Smooth muscle cell (in vitro differentiated cells): Measurements from ENCODE around the gene OR2T12. TPM values are rescaled to one million over a fixed set of nuclear protein-coding genes. Genes with fewer than 3 reads are reported as not detected.
"Not testable (repeated sequence)": the region's sequence is repeated elsewhere in the genome, so short reads cannot be mapped to it uniquely, and the experiment has no call there.

Experiments
- DNase-seq: peaks from one replicate; lab custom pipeline; 2025; ENCODE audit not compliant: unreplicated experiment; lab: John Stamatoyannopoulos, UW
- H2AFZ ChIP-seq: fragments of 200-600 bp; sonication (generic); 2 replicates; pipeline ENCODE4 v1.6.0; 2016; ENCODE audit warnings: antibody characterized with exemption, low read depth, mild to moderate bottlenecking
- H3F3A ChIP-seq: fragments of 200-600 bp; sonication (generic); 2 replicates; pipeline ENCODE4 v1.6.0; 2017; ENCODE audit warnings: antibody characterized with exemption, low read depth
- H3K27ac ChIP-seq: fragments of 200-600 bp; sonication (generic); 2 replicates; pipeline ENCODE4 v1.5.1; 2016; ENCODE audit warnings: low read depth, mild to moderate bottlenecking
- H3K27me3 ChIP-seq: fragments of 200-600 bp; sonication (generic); 2 replicates; pipeline ENCODE4 v1.6.1; 2016; ENCODE audit warnings: low read depth, mild to moderate bottlenecking
- H3K36me3 ChIP-seq: fragments of 200-600 bp; sonication (generic); 2 replicates; pipeline ENCODE4 v1.5.1; 2016; ENCODE audit warnings: low read depth
- H3K4me1 ChIP-seq: fragments of 200-600 bp; sonication (generic); 2 replicates; pipeline ENCODE4 v1.5.1; 2016; ENCODE audit warnings: low read depth
- H3K4me2 ChIP-seq: fragments of 200-600 bp; sonication (generic); 2 replicates; pipeline ENCODE4 v1.6.0; 2016; ENCODE audit warnings: mild to moderate bottlenecking
- H3K4me3 ChIP-seq: fragments of 200-600 bp; sonication (generic); 2 replicates; pipeline ENCODE4 v1.5.1; 2016; ENCODE audit warnings: mild to moderate bottlenecking
- H3K79me2 ChIP-seq: fragments of 200-600 bp; sonication (generic); 2 replicates; pipeline ENCODE4 v1.6.0; 2016; ENCODE audit warnings: low read depth, mild to moderate bottlenecking
- H3K9ac ChIP-seq: fragments of 200-600 bp; sonication (generic); 2 replicates; pipeline ENCODE4 v1.6.0; 2016; ENCODE audit warnings: low read depth
- H3K9me3 ChIP-seq: fragments of 200-600 bp; sonication (generic); replicated peaks from 2 replicates; pipeline ENCODE4 v1.5.1; 2016; ENCODE audit warnings: low read depth
- H4K20me1 ChIP-seq: fragments of 200-600 bp; sonication (generic); 2 replicates; pipeline ENCODE4 v1.6.0; 2016; ENCODE audit warnings: low read depth
- WGBS: methylation state at CpG from one replicate; pipeline ENCODE4 v1.1.7; 2016; ENCODE audit warnings: low lambda C conversion rate; 5-methylcytosine and 5-hydroxymethylcytosine counted together
- polyA plus RNA-seq: library from polyadenylated mRNA; unstranded; fragments of >200 nt; fragmentation: Nextera tagmentation; extraction: Ambion mirVana; gene quantifications from 2 replicates; pipeline ENCODE4 v1.2.1, GENCODE V29; 2016
- total RNA-seq: library from RNA; depleted of rRNA; stranded (reverse); fragments of >200 nt; gene quantifications from 2 replicates; pipeline ENCODE4 v1.2.3, GENCODE V29; 2014
- TF ChIP-seq, protein P1 (sequence below): fragments of 200-600 bp; sonication (generic); IDR thresholded peaks from 2 replicates; pipeline ENCODE4 v1.5.1; 2017; ENCODE audit warnings: borderline replicate concordance, mild to moderate bottlenecking, antibody characterized with exemption; ENCODE audit not compliant: insufficient read depth, poor library complexity, severe bottlenecking

OR2T12 gene
- total and polyA plus RNA-seq, 2 experiments from 2014 or later = not detected

- no peak within 1 kb of the TSS for H3K9ac ChIP-seq
- WGBS = 27% methylated on average over 1 of the region's 1 CpG
- no peak within 1 kb of the TSS for H3K4me2 ChIP-seq
- no peaks in the 10 kb centered on the region for H3K27me3 ChIP-seq
- H3K36me3 ChIP-seq = no peaks in the 10 kb centered on the region
- H3K9me3 ChIP-seq = peaks cover 7% of the 10 kb centered on the region
- H3K79me2 ChIP-seq = no peaks in the 10 kb centered on the region
- no peak for DNase-seq
- H2AFZ ChIP-seq = no peak within 1 kb of the TSS
- TF ChIP-seq, protein P1, sequence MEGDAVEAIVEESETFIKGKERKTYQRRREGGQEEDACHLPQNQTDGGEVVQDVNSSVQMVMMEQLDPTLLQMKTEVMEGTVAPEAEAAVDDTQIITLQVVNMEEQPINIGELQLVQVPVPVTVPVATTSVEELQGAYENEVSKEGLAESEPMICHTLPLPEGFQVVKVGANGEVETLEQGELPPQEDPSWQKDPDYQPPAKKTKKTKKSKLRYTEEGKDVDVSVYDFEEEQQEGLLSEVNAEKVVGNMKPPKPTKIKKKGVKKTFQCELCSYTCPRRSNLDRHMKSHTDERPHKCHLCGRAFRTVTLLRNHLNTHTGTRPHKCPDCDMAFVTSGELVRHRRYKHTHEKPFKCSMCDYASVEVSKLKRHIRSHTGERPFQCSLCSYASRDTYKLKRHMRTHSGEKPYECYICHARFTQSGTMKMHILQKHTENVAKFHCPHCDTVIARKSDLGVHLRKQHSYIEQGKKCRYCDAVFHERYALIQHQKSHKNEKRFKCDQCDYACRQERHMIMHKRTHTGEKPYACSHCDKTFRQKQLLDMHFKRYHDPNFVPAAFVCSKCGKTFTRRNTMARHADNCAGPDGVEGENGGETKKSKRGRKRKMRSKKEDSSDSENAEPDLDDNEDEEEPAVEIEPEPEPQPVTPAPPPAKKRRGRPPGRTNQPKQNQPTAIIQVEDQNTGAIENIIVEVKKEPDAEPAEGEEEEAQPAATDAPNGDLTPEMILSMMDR = no peak
- H3K4me1 ChIP-seq = no peaks in the 10 kb centered on the region
- no peak within 1 kb of the TSS for H3K4me3 ChIP-seq
- H3K27ac ChIP-seq = no peak within 1 kb of the TSS
- no peaks in the 10 kb centered on the region for H3F3A ChIP-seq
- no peaks in the 10 kb centered on the region for H4K20me1 ChIP-seq
These were observed 25.3 kb downstream of the OR2T12 start, which contains the start of gene OR2T33 for GRCh38 chr1:248277876-248278275. Gene OR2T33 (minus strand): TSS chr1:248277976. CDS start chr1:248273814, 4,162 bp downstream.

DNA sequence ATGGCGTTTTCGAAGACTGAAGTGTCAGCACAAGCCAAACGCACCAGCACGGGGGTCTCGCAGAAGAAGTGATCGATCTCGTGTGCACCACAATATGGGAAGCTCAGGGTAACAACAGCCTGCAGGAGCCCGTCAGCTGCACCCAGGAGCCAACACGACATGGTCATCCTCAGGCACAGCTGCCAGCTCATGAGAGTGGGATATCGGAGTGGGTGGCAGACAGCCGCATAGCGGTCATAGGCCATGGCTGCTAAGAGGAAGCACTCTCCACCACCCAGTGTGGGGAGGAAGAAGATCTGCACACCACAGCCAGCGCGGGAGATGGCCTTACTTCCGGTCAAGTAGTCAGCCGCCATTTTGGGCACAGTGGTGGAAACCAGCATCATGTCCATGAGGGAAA is 30.0 kb downstream of the OR2T12 start:
- H3F3A ChIP-seq, H3K4me1 ChIP-seq, H3K27ac ChIP-seq, H3K79me2 ChIP-seq, H3K27me3 ChIP-seq, H3K9me3 ChIP-seq, H3K4me2 ChIP-seq, H2AFZ ChIP-seq, H3K9ac ChIP-seq, H3K36me3 ChIP-seq, H4K20me1 ChIP-seq, H3K4me3 ChIP-seq, DNase-seq: not testable (repeated sequence)
- WGBS = 86% methylated on average over 9 of the region's 16 CpGs

DNA sequence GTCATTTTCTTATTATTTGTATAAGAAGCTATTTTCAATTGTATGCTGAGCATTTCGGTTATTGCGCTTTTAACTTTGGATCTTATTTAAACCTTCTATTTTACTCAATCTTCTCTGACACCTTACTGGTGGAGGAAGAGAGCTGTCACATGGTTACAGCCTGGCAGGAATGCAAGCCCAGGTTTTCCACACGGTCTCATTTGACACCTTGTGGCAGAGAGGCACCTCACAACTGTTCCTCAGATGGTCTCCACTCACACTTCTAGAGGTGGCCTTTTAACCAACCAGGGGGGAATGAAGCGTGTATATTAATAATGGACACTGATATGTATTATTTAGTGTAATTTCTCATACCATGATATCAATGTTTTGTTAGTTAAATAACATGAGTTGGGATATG is 35.0 kb downstream of the OR2T12 start:
- 62% methylated on average over 4 of the region's 4 CpGs for WGBS
- peaks cover 15% of the 10 kb centered on the region for H3K9me3 ChIP-seq
- H2AFZ ChIP-seq = no peak overlapping the region
- H3K4me2 ChIP-seq = no peak overlapping the region
- no peaks in the 10 kb centered on the region for H3K27me3 ChIP-seq
- no peaks in the 10 kb centered on the region for H3F3A ChIP-seq
- no peaks in the 10 kb centered on the region for H3K36me3 ChIP-seq
- H3K79me2 ChIP-seq = no peaks in the 10 kb centered on the region
- no peak overlapping the region for H3K27ac ChIP-seq
- H3K4me3 ChIP-seq = no peak overlapping the region
- H3K4me1 ChIP-seq = no peaks in the 10 kb centered on the region
- TF ChIP-seq, protein P1 = no peak
- H3K9ac ChIP-seq = no peak overlapping the region
- no peaks in the 10 kb centered on the region for H4K20me1 ChIP-seq
- DNase-seq = no peak

DNA sequence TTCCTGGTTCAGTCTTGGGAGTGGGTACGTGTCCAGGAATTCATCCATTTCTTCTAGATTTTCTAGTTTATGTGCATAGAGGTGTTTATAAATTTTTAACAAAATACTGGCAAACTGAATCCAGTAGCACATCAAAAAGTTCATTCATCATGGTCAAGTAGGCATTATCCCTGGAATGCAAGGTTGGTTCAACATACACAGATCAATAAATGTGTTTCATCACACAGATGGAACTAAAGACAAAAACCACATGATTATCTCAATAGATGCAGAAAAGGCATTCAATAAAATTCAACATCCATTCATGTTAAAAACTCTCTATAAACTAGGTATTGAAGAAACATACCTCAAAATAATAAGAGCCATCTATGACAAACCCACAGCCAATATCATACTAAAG is 43.9 kb downstream of the OR2T12 start:
- not testable (repeated sequence) for H3K4me3 ChIP-seq, H3F3A ChIP-seq, H3K36me3 ChIP-seq, H3K27me3 ChIP-seq, H4K20me1 ChIP-seq, H3K27ac ChIP-seq, H3K4me1 ChIP-seq, DNase-seq, H3K4me2 ChIP-seq, H3K9me3 ChIP-seq, H3K9ac ChIP-seq, H2AFZ ChIP-seq, H3K79me2 ChIP-seq
- 65% methylated on average over 1 of the region's 1 CpG for WGBS

- 22% methylated on average over 14 of the region's 14 CpGs for WGBS
- Histone ChIP-seq H2AFZ (no peak overlapping the region), H3K9ac (no peak overlapping the region), H3K9me3 (no peaks in the 10 kb centered on the region), H3K27ac (no peak overlapping the region), H3K4me2 (no peak overlapping the region), H3K4me1 (no peaks in the 10 kb centered on the region), H3K36me3 (no peaks in the 10 kb centered on the region), H3K27me3 (no peaks in the 10 kb centered on the region), H3K4me3 (no peak overlapping the region), H3K79me2 (no peaks in the 10 kb centered on the region), H3F3A (no peaks in the 10 kb centered on the region), H4K20me1 (no peaks in the 10 kb centered on the region)
- TF ChIP-seq, protein P1 = peak; percentile 22
- DNase-seq = no peak
These were observed 60.0 kb downstream of the OR2T12 start for GRCh38 chr1:248243204-248243603.
